Activated CD4-positive, CD25-positive, alpha-beta regulatory T cell treated with anti-CD3 and anti-CD28 coated beads, Interleukin-2, amount 50 U/mL, for 16 hours (primary cell): ENCODE data around the gene SLC45A3.
A peak's percentile ranks its signal among the peaks of the same experiment; 100 is the strongest.
"Not testable (repeated sequence)": the region's sequence is repeated elsewhere in the genome, so short reads cannot be mapped to it uniquely, and the experiment has no call there.

Experiments
- DNase-seq: peaks from one replicate; pipeline ENCODE4 v3.0.0-alpha.2; 2020; ENCODE audit warnings: low read depth, low spot score

The SLC45A3 gene

GRCh38 chr1:205680073-205680851 is at the start of gene SLC45A3:
Gene SLC45A3 (minus strand): TSS chr1:205680509. CDS start chr1:205664656, 15,853 bp downstream.
- no peak for DNase-seq

GRCh38 chr1:205726619-205727125 is 46.4 kb upstream of the SLC45A3 start:
- DNase-seq, result no peak

GRCh38 chr1:205725514-205725913 is 45.2 kb upstream of the SLC45A3 start:
- DNase-seq, result no peak

GRCh38 chr1:205720740-205721139 is 40.4 kb upstream of the SLC45A3 start:
- DNase-seq, result not testable (repeated sequence)

GRCh38 chr1:205719762-205720161 is 39.5 kb upstream of the SLC45A3 start:
- DNase-seq, result no peak

- DNase-seq, result no peak
Measured at GRCh38 chr1:205719015-205719414, 38.7 kb upstream of the SLC45A3 start.

- DNase-seq, result no peak
Measured at GRCh38 chr1:205716371-205717132, 36.2 kb upstream of the SLC45A3 start.

- DNase-seq, result no peak
Measured at GRCh38 chr1:205715628-205716027, 35.3 kb upstream of the SLC45A3 start.

- no peak for DNase-seq
Measured at GRCh38 chr1:205714906-205715246, 34.6 kb upstream of the SLC45A3 start.

- DNase-seq, result no peak
Measured at GRCh38 chr1:205714190-205714905, 34.0 kb upstream of the SLC45A3 start.

- DNase-seq, result peak; percentile 41
Measured at GRCh38 chr1:205711105-205712048, 31.1 kb upstream of the SLC45A3 start.

- no peak for DNase-seq
Measured at GRCh38 chr1:205710201-205711062, 30.1 kb upstream of the SLC45A3 start.

GRCh38 chr1:205709640-205710039 is 29.3 kb upstream of the SLC45A3 start:
- DNase-seq, result no peak

GRCh38 chr1:205709059-205709398 is 28.7 kb upstream of the SLC45A3 start:
- DNase-seq, result no peak

GRCh38 chr1:205706601-205707502 is 26.5 kb upstream of the SLC45A3 start:
- no peak for DNase-seq

GRCh38 chr1:205704903-205705302 is 24.6 kb upstream of the SLC45A3 start:
- DNase-seq, result no peak

- no peak for DNase-seq
Measured at GRCh38 chr1:205703072-205703471, 22.8 kb upstream of the SLC45A3 start.

- DNase-seq, result no peak
Measured at GRCh38 chr1:205701891-205702290, 21.6 kb upstream of the SLC45A3 start.

GRCh38 chr1:205701420-205701819 is 21.1 kb upstream of the SLC45A3 start:
- no peak for DNase-seq
